ENCODE measurements around the gene CYLD.

The CYLD gene

GRCh38 chr16:50838165-50838564 is 96.3 kb downstream of the CYLD start:
- H3K4me3 ChIP-seq (ENCODE audit: low read depth, low read length, poor library complexity, severe bottlenecking): no peak overlapping the region
- H4K20me1 ChIP-seq (ENCODE audit: insufficient read depth, low read length): no peaks in the 10 kb centered on the region
- no peak overlapping the region for H3K27ac ChIP-seq (ENCODE audit: low read depth, low read length, poor library complexity, severe bottlenecking)
- no peaks in the 10 kb centered on the region for H3K36me3 ChIP-seq (ENCODE audit: insufficient read depth, low read length)
- no peaks in the 10 kb centered on the region for H3K9me3 ChIP-seq (ENCODE audit: low read length)
- TF ChIP-seq CTCF (IDR thresholded peaks at IDR 0.05; ENCODE audit: low read length): no peak
- no peak for TF ChIP-seq EZH2 (IDR thresholded peaks at IDR 0.05; ENCODE audit: borderline replicate concordance, low read length)
- H3K9me2 ChIP-seq (ENCODE audit: low read depth, low read length): no peaks in the 10 kb centered on the region
- H3K27me3 ChIP-seq (ENCODE audit: insufficient read depth, low read length): 0 out of 2 replicates have a peak, but pooled peaks cover 4% of the 10 kb centered on the region
- H3K9ac ChIP-seq (ENCODE audit: low read length): no peak overlapping the region
- no peaks in the 10 kb centered on the region for H3F3A ChIP-seq (ENCODE audit: insufficient read depth, low read length)
- H3K79me2 ChIP-seq (ENCODE audit: insufficient read depth, low read length): no peaks in the 10 kb centered on the region
- H3K4me1 ChIP-seq (ENCODE audit: insufficient read depth, low read length, severe bottlenecking): peaks cover 8% of the 10 kb centered on the region
- H2AFZ ChIP-seq (ENCODE audit: low read length): no peak overlapping the region
- H3K4me2 ChIP-seq (ENCODE audit: low read length): no peak overlapping the region

- Histone ChIP-seq H3K36me3 (ENCODE audit: insufficient read depth, low read length) (no peaks in the 10 kb centered on the region), H2AFZ (ENCODE audit: low read length) (no peak overlapping the region), H3K9me3 (ENCODE audit: low read length) (no peaks in the 10 kb centered on the region), H3K9ac (ENCODE audit: low read length) (no peak overlapping the region), H3K27ac (ENCODE audit: low read depth, low read length, poor library complexity, severe bottlenecking) (no peak overlapping the region), H4K20me1 (ENCODE audit: insufficient read depth, low read length) (no peaks in the 10 kb centered on the region), H3F3A (ENCODE audit: insufficient read depth, low read length) (no peaks in the 10 kb centered on the region), H3K4me3 (ENCODE audit: low read depth, low read length, poor library complexity, severe bottlenecking) (no peak overlapping the region), H3K27me3 (ENCODE audit: insufficient read depth, low read length) (0 out of 2 replicates have a peak, but pooled peaks cover 4% of the 10 kb centered on the region), H3K4me2 (ENCODE audit: low read length) (no peak overlapping the region), H3K9me2 (ENCODE audit: low read depth, low read length) (no peaks in the 10 kb centered on the region), H3K79me2 (ENCODE audit: insufficient read depth, low read length) (no peaks in the 10 kb centered on the region), H3K4me1 (ENCODE audit: insufficient read depth, low read length, severe bottlenecking) (peaks cover 8% of the 10 kb centered on the region)
- TF ChIP-seq EZH2 (IDR thresholded peaks at IDR 0.05; ENCODE audit: borderline replicate concordance, low read length): no peak
- no peak for TF ChIP-seq CTCF (IDR thresholded peaks at IDR 0.05; ENCODE audit: low read length)
These were observed 97.0 kb downstream of the CYLD start for GRCh38 chr16:50838885-50839284.

GRCh38 chr16:50839356-50839755 is 97.5 kb downstream of the CYLD start:
- H3K36me3 ChIP-seq (ENCODE audit: insufficient read depth, low read length): no peaks in the 10 kb centered on the region
- H3K9ac ChIP-seq (ENCODE audit: low read length): no peak overlapping the region
- no peak overlapping the region for H2AFZ ChIP-seq (ENCODE audit: low read length)
- H3K4me3 ChIP-seq (ENCODE audit: low read depth, low read length, poor library complexity, severe bottlenecking): no peak overlapping the region
- no peaks in the 10 kb centered on the region for H3K79me2 ChIP-seq (ENCODE audit: insufficient read depth, low read length)
- H3F3A ChIP-seq (ENCODE audit: insufficient read depth, low read length): no peaks in the 10 kb centered on the region
- H3K27ac ChIP-seq (ENCODE audit: low read depth, low read length, poor library complexity, severe bottlenecking): no peak overlapping the region
- H3K9me3 ChIP-seq (ENCODE audit: low read length): no peaks in the 10 kb centered on the region
- no peaks in the 10 kb centered on the region for H3K9me2 ChIP-seq (ENCODE audit: low read depth, low read length)
- no peak overlapping the region for H3K4me2 ChIP-seq (ENCODE audit: low read length)
- H3K27me3 ChIP-seq (ENCODE audit: insufficient read depth, low read length): 0 out of 2 replicates have a peak, but pooled peaks cover 4% of the 10 kb centered on the region
- H3K4me1 ChIP-seq (ENCODE audit: insufficient read depth, low read length, severe bottlenecking): peaks cover 8% of the 10 kb centered on the region
- TF ChIP-seq EZH2 (IDR thresholded peaks at IDR 0.05; ENCODE audit: borderline replicate concordance, low read length): no peak
- no peak for TF ChIP-seq CTCF (IDR thresholded peaks at IDR 0.05; ENCODE audit: low read length)
- H4K20me1 ChIP-seq (ENCODE audit: insufficient read depth, low read length): no peaks in the 10 kb centered on the region
